AG04449 (cell line): ENCODE results near the gene SLIT1.

ENCODE experiments used
- CTCF ChIA-PET: fragments of 350-600 bp; formaldehyde crosslinking; extraction: SDS; loops from one replicate; lab custom pipeline; 2021; ENCODE audit warnings: antibody characterized with exemption; lab: Yijun Ruan, JAX
- POLR2A ChIA-PET: fragments of 400-600, 350-600 bp; formaldehyde crosslinking; extraction: SDS; loops from one replicate; lab custom pipeline; 2020; ENCODE audit warnings: antibody characterized with exemption, inconsistent platforms; lab: Yijun Ruan, JAX
- DNase-seq: peaks from one replicate; pipeline ENCODE4 v3.0.0-alpha.2; 2010; ENCODE audit warnings: low read depth, low spot score
- H3K4me3 ChIP-seq: 2 replicates; pipeline ENCODE4 v1.5.1; 2011; ENCODE audit warnings: low read depth, mild to moderate bottlenecking, control low read depth, low read length
- TF ChIP-seq, protein P1 (sequence below): IDR thresholded peaks from one replicate; pipeline ENCODE4 v1.5.1; 2011; ENCODE audit warnings: mild to moderate bottlenecking, moderate library complexity, low read length, control low read depth, inconsistent platforms; ENCODE audit not compliant: insufficient read depth; ENCODE audit errors: missing control alignments

Gene SLIT1

GRCh38 chr10:97228130-97228774 lies 42.5 kb upstream of the SLIT1 start:
- DNase-seq, result no peak
- POLR2A ChIA-PET, result interaction anchor here (0.5 kb wide), 1 partner anchor 32 kb away, joined by 3 read pairs; no protein-coding TSS in a partner anchor
- H3K4me3 ChIP-seq, result no peak overlapping the region
- TF ChIP-seq, protein P1, sequence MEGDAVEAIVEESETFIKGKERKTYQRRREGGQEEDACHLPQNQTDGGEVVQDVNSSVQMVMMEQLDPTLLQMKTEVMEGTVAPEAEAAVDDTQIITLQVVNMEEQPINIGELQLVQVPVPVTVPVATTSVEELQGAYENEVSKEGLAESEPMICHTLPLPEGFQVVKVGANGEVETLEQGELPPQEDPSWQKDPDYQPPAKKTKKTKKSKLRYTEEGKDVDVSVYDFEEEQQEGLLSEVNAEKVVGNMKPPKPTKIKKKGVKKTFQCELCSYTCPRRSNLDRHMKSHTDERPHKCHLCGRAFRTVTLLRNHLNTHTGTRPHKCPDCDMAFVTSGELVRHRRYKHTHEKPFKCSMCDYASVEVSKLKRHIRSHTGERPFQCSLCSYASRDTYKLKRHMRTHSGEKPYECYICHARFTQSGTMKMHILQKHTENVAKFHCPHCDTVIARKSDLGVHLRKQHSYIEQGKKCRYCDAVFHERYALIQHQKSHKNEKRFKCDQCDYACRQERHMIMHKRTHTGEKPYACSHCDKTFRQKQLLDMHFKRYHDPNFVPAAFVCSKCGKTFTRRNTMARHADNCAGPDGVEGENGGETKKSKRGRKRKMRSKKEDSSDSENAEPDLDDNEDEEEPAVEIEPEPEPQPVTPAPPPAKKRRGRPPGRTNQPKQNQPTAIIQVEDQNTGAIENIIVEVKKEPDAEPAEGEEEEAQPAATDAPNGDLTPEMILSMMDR, result no peak
- CTCF ChIA-PET, result interaction anchor here (1.2 to 36.7 kb wide), 3 partner anchors 9 to 147 kb away, joined by 3 to 1063 read pairs (median 860); no protein-coding TSS in a partner anchor

GRCh38 chr10:97226398-97226797 lies 40.6 kb upstream of the SLIT1 start:
- CTCF ChIA-PET, result interaction anchor here (36.6 to 38.4 kb wide), 3 partner anchors 5 to 145 kb away, joined by 860 to 1063 read pairs (median 860); no protein-coding TSS in a partner anchor
- H3K4me3 ChIP-seq, result no peak overlapping the region
- DNase-seq, result no peak
- TF ChIP-seq, protein P1, result no peak
- POLR2A ChIA-PET, result no interaction called here

DNA sequence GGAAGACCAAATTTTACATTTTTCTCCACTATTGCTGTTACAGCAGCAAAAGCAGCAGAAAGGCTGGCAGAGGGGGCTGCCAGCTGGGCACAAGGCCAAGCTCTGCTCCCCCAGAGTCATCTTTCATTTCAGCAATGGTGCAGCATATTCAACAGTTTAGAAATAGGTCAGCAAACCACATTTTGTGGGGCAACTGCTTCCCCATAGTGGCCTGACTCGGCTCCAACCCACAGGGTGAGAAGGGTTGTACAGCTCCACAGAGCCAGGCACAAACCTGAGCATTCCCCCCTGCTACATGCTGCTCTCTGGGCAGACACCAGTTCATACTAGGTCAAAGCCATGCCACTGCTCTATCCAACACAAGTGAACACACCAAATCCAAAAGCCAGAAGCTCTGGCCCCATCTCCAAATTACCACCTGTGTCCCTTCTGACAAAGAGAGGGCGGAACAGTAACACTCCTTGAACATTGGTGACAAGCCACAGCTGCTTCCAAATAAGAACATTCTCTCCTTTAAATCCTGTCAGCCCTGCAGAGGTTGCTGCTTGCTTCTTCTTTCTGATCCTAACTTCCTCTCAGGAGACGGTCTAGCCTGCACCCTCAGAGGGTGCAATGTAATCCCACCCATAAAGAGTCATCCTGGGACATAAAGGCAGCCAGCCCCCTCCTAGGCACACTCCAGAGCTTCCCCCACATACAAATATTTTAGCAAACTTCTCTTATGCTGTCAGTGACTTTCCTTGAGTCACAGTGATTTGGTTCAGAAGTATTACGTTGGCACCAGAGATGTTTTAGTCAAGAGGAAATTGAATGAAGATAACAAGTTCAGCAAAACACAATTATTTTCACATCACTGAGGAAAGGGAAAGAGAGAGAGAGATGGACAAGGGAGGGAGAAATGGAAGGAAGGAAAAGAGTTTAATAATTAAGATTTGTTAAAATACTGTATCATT lies 39.0 kb upstream of the SLIT1 start:
- POLR2A ChIA-PET, result interaction anchor here (0.7 kb wide), 1 partner anchor 164 kb away, joined by 3 read pairs; no protein-coding TSS in a partner anchor
- CTCF ChIA-PET, result interaction anchor here (1.3 to 38.4 kb wide), 4 partner anchors 3 to 711 kb away, joined by 3 to 1063 read pairs (median 860); partner anchors contain the start of gene TLL2

DNA sequence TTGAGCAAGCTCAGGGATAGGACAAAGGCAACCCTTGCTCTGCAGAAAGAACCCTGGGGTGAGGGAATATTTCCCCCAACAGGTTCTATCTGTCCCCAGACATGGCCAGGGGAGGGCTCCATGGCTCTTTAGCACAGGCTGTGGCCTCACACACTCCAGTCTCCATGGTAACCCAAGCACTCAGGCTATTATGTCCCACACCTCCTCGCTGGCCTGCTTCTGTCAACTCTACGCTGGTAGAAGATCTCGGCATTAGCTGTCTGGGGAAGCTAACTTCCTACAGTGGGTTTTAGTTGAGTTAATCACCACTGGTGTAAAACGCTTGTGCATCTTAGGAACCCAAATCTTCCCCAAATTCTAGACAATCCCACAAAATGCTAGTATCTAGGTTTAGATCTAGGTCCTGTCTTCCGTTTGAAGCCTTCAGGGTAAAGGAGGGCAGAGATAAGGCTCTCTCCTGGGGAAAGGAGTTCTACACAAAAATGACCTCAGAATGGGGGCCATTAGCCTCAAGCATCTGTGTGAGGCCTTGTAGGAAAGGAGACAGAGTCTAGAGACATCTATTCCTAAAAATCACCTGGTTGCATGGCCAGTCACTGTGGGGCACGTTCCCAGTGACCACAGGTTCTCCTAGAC lies 36.7 kb upstream of the SLIT1 start:
- DNase-seq, result no peak
- TF ChIP-seq, protein P1, result no peak
- POLR2A ChIA-PET, result no interaction called here
- no peak overlapping the region for H3K4me3 ChIP-seq
- CTCF ChIA-PET, result interaction anchor here (36.6 to 38.4 kb wide), 3 partner anchors 1 to 142 kb away, joined by 860 to 1063 read pairs (median 860); no protein-coding TSS in a partner anchor

More for the DNA sequence above, 39.0 kb upstream of the SLIT1 start:
- TF ChIP-seq, protein P1, result no peak
- no peak overlapping the region for H3K4me3 ChIP-seq
- no peak for DNase-seq

- ChIA-PET POLR2A (no interaction called here), CTCF (interaction anchor here (1.5 to 38.4 kb wide), 4 partner anchors 1 to 139 kb away, joined by 3 to 1063 read pairs (median 860); no protein-coding TSS in a partner anchor)
- DNase-seq, result no peak
- H3K4me3 ChIP-seq, result no peak overlapping the region
- TF ChIP-seq, protein P1, result no peak
Observed at GRCh38 chr10:97220355-97220754, 34.6 kb upstream of the SLIT1 start.
